OCI-LY3 (cell line): Measurements from ENCODE around the gene GNAL.

ENCODE experiments used
- H2AFZ ChIP-seq: fragments of 200-600, 300-600 bp; shearing (Covaris generic); 2 replicates; pipeline ENCODE4 v1.6.0; 2014; ENCODE audit warnings: antibody characterized with exemption, low read depth, low read length
- H3K27ac ChIP-seq: fragments of 200-600, 300-600 bp; sonication (generic); 2 replicates; pipeline ENCODE4 v1.5.1; 2014; ENCODE audit warnings: mild to moderate bottlenecking, low read length, moderate library complexity, mixed read lengths
- H3K27me3 ChIP-seq: fragments of 200-600, 300-600 bp; sonication (generic); 2 replicates; pipeline ENCODE4 v1.6.1; 2014; ENCODE audit warnings: low read depth, low read length, mixed read lengths
- H3K36me3 ChIP-seq: fragments of 200-600, 300-600 bp; sonication (generic); replicated peaks from 2 replicates; pipeline ENCODE3; 2014; ENCODE audit warnings: low read depth, low read length, mixed read lengths
- H3K4me1 ChIP-seq: fragments of 300-600, 200-600 bp; sonication (generic); 2 replicates; pipeline ENCODE4 v1.6.1; 2014; ENCODE audit warnings: low read length, mixed read lengths
- H3K4me2 ChIP-seq: fragments of 200-600, 300-600 bp; sonication (generic); 2 replicates; pipeline ENCODE4 v1.6.1; 2014; ENCODE audit warnings: low read length, mixed read lengths
- H3K4me3 ChIP-seq: fragments of 300-600, 200-600 bp; sonication (generic); 2 replicates; pipeline ENCODE4 v1.5.1; 2014; ENCODE audit warnings: antibody characterized with exemption, mild to moderate bottlenecking, low read length, moderate library complexity
- H3K79me2 ChIP-seq: fragments of 300-600, 200-600 bp; shearing (Covaris generic); 2 replicates; pipeline ENCODE4 v1.6.1; 2014; ENCODE audit warnings: mild to moderate bottlenecking, low read length, mixed read lengths
- H3K9ac ChIP-seq: fragments of 300-600, 200-600 bp; shearing (Covaris generic); 2 replicates; pipeline ENCODE4 v1.6.0; 2014; ENCODE audit warnings: mild to moderate bottlenecking, low read length, moderate library complexity
- H3K9me3 ChIP-seq: fragments of 200-600, 300-600 bp; shearing (Covaris generic); 2 replicates; pipeline ENCODE4 v1.6.1; 2014; ENCODE audit warnings: low read length, mixed read lengths; ENCODE audit not compliant: insufficient read depth
- H4K20me1 ChIP-seq: fragments of 200-600, 300-600 bp; sonication (generic); 2 replicates; pipeline ENCODE4 v1.6.1; 2016; ENCODE audit warnings: low read length, mixed read lengths; ENCODE audit not compliant: insufficient read depth
- EZH2phosphoT487 ChIP-seq: fragments of 200-600 bp; shearing (Covaris generic); IDR thresholded peaks from 2 replicates; pipeline ENCODE4 v1.6.1; 2018; ENCODE audit warnings: antibody characterized with exemption, mixed run types, low read depth
- TF ChIP-seq, protein P1 (sequence below): fragments of 200-600, 300-600 bp; sonication (generic); IDR thresholded peaks from 2 replicates; pipeline ENCODE4 v1.5.1; 2014; ENCODE audit warnings: antibody characterized with exemption, low read length, low read depth

The GNAL gene

DNA sequence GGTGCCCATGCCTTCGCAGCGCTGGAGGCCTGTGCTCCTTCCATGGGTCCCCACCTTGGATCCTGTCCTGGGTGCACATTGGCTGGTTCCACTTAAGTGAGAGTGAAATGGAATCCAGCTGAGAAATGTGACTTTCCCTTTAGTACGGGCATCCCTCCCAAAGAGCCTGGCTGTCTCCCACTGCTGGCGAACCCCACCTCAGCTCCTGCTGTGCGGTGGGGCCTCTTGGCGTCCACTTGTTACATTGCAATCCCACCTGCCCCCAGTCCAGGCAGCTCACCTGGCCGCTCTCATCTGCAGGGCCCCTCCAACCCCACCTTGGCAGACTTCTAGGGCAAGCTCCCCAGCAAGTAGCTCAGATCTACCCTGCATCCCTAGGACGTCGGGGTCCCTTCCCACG is 35.5 kb upstream of the GNAL start:
- no peak overlapping the region for H3K27ac ChIP-seq
- H2AFZ ChIP-seq: no peak overlapping the region
- no peak overlapping the region for H3K4me2 ChIP-seq
- no peaks in the 10 kb centered on the region for H3K79me2 ChIP-seq
- H4K20me1 ChIP-seq: no peaks in the 10 kb centered on the region
- no peaks in the 10 kb centered on the region for H3K36me3 ChIP-seq
- H3K9me3 ChIP-seq: no peaks in the 10 kb centered on the region
- H3K4me3 ChIP-seq: no peak overlapping the region
- peaks cover 32% of the 10 kb centered on the region for H3K27me3 ChIP-seq
- no peak overlapping the region for H3K9ac ChIP-seq
- no peak for TF ChIP-seq EZH2phosphoT487
- TF ChIP-seq, protein P1, sequence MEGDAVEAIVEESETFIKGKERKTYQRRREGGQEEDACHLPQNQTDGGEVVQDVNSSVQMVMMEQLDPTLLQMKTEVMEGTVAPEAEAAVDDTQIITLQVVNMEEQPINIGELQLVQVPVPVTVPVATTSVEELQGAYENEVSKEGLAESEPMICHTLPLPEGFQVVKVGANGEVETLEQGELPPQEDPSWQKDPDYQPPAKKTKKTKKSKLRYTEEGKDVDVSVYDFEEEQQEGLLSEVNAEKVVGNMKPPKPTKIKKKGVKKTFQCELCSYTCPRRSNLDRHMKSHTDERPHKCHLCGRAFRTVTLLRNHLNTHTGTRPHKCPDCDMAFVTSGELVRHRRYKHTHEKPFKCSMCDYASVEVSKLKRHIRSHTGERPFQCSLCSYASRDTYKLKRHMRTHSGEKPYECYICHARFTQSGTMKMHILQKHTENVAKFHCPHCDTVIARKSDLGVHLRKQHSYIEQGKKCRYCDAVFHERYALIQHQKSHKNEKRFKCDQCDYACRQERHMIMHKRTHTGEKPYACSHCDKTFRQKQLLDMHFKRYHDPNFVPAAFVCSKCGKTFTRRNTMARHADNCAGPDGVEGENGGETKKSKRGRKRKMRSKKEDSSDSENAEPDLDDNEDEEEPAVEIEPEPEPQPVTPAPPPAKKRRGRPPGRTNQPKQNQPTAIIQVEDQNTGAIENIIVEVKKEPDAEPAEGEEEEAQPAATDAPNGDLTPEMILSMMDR: no peak
- H3K4me1 ChIP-seq: peaks cover 3% of the 10 kb centered on the region; the same call in 1 of the 2 replicates

DNA sequence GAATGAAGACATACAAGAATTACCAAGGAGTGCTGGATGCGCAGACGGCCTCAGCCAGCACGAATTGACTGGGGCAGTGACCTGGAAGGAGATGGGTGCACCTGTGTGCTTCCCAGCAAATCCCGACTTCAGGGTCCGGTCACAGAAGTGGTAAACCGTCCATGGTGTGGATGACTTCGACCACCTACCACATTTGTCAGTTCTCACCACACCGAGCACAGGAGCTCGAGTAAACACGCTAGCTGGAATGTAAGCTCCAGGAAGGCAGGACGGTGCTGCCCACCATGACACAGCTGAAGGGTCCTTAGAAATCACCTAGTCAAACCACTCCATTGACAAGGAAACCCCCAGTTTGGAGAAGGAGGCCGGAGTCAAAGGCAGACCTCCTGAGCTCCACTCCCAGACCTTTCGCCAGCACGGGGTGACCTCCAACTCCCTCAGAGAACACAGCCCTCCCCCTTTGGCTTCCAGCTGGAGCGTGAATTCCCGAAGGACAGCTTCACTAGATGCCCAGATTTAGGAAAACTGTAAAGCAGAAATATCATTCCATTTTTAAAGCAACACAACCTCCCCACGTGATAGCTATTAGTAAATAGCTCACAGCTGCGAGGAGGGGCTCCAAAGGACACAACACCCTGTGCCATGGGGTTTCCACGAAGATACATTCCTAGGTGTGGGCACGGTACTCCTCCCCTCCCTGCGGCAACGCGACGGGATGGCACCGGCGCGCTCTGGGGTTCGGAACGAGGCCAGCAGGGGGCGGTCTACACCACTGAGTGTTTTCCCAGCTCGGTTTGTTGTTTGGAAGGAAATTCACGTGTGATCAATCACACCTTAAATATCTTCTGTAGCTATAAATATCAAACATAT is 34.1 kb upstream of the GNAL start:
- Histone ChIP-seq H3K4me1 (peaks cover 3% of the 10 kb centered on the region; the same call in 1 of the 2 replicates), H3K27ac (no peak overlapping the region), H3K4me2 (peak overlapping the region; percentile 50), H2AFZ (peak overlapping the region; percentile 77; the same call in 1 of the 2 replicates), H3K36me3 (no peaks in the 10 kb centered on the region), H3K9ac (no peak overlapping the region), H3K9me3 (no peaks in the 10 kb centered on the region), H3K79me2 (no peaks in the 10 kb centered on the region), H3K4me3 (0 out of 2 replicates have a peak overlapping the region, but pooled peaks have one; percentile 19), H4K20me1 (no peaks in the 10 kb centered on the region), H3K27me3 (peaks cover 32% of the 10 kb centered on the region)
- no peak for TF ChIP-seq EZH2phosphoT487
- TF ChIP-seq, protein P1: peak; percentile 93

DNA sequence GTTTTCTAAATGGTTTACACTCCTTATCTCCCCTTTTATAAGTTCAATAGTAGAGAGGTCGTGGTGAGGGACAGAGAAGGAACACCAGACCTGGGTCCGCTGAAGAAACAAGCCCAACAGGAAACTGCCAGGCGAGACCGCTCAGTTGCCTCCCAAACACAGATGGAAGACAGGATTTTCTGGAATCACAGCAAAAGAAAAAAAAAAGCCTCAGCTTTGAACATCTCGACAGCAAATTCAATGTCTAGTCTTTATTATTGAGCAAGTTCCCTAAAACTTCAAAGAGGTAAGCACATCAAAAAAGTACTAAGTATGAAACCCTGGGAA is 33.5 kb upstream of the GNAL start:
- no peak overlapping the region for H3K4me3 ChIP-seq
- H4K20me1 ChIP-seq: no peaks in the 10 kb centered on the region
- 0 out of 2 replicates have a peak overlapping the region, but pooled peaks have one; percentile 32 for H2AFZ ChIP-seq
- H3K79me2 ChIP-seq: no peaks in the 10 kb centered on the region
- H3K4me1 ChIP-seq: peaks cover 3% of the 10 kb centered on the region; the same call in 1 of the 2 replicates
- peaks cover 26% of the 10 kb centered on the region; the same call in 1 of the 2 replicates for H3K27me3 ChIP-seq
- H3K9me3 ChIP-seq: no peaks in the 10 kb centered on the region
- H3K4me2 ChIP-seq: peak overlapping the region; percentile 50
- H3K36me3 ChIP-seq: no peaks in the 10 kb centered on the region
- H3K9ac ChIP-seq: no peak overlapping the region
- no peak overlapping the region for H3K27ac ChIP-seq
- TF ChIP-seq, protein P1: no peak
- TF ChIP-seq EZH2phosphoT487: no peak

DNA sequence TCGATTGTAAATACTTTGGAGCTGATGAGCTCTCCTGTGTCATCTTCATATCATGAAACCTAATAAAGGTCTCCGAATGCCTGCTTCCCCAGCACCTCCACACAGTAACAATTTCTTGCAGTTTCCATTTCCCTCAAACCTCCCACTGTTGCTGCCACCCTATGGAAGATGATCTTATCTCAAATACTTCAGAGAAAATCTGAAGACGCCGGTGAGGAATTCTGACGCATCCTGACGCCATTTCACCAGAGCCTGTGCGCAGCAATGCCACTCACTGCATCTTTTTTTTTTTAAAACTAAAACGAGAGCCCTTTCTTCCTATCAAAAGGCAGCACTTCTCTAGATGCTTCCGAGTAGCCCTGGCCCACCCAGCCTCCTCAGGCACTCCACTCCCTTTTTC is 31.9 kb upstream of the GNAL start:
- Histone ChIP-seq H3K27ac (no peak overlapping the region), H4K20me1 (no peaks in the 10 kb centered on the region), H3K4me3 (no peak overlapping the region)

More for the DNA sequence above, 31.9 kb upstream of the GNAL start:
- Histone ChIP-seq H3K27me3 (peaks cover 20% of the 10 kb centered on the region; the same call in 1 of the 2 replicates), H3K4me2 (no peak overlapping the region), H3K4me1 (peaks cover 3% of the 10 kb centered on the region; the same call in 1 of the 2 replicates), H3K36me3 (no peaks in the 10 kb centered on the region), H2AFZ (no peak overlapping the region), H3K9me3 (no peaks in the 10 kb centered on the region), H3K79me2 (no peaks in the 10 kb centered on the region), H3K9ac (no peak overlapping the region)
- TF ChIP-seq, protein P1: no peak
- no peak for TF ChIP-seq EZH2phosphoT487
